Bone marrow (tissue), 2 donors: ENCODE data around the gene SETBP1.
A peak's percentile ranks its signal among the peaks of the same experiment; 100 is the strongest.

Source experiments
- DNase-seq, 2 donors: peaks; one replicate each; lab custom pipeline; 2025; lab: John Stamatoyannopoulos, UW

SETBP1 gene

GRCh38 chr18:44871771-44872170 lies 191.1 kb downstream of the SETBP1 start:
- no peak for DNase-seq

GRCh38 chr18:44876024-44876423 lies 195.3 kb downstream of the SETBP1 start:
- no peak for DNase-seq

GRCh38 chr18:44876755-44877154 lies 196.1 kb downstream of the SETBP1 start:
- DNase-seq: no peak

GRCh38 chr18:44878335-44878734 lies 197.6 kb downstream of the SETBP1 start:
- no peak for DNase-seq

GRCh38 chr18:44880170-44880569 lies 199.5 kb downstream of the SETBP1 start:
- DNase-seq: no peak

GRCh38 chr18:44881461-44882162 lies 200.9 kb downstream of the SETBP1 start:
- no peak for DNase-seq

GRCh38 chr18:44882163-44882868 lies 201.6 kb downstream of the SETBP1 start:
- no peak for DNase-seq

- no peak for DNase-seq
Measured at GRCh38 chr18:44883671-44884070, 203.0 kb downstream of the SETBP1 start.

- DNase-seq: no peak
Measured at GRCh38 chr18:44884431-44884830, 203.7 kb downstream of the SETBP1 start.

- no peak for DNase-seq
Measured at GRCh38 chr18:44885507-44885906, 204.8 kb downstream of the SETBP1 start.

GRCh38 chr18:44887227-44887631 lies 206.5 kb downstream of the SETBP1 start:
- peak in 1 of 2 donors; percentile 16 for DNase-seq

GRCh38 chr18:44889111-44889510 lies 208.4 kb downstream of the SETBP1 start:
- DNase-seq: peak in 1 of 2 donors; percentile 42

GRCh38 chr18:44893045-44893706 lies 212.5 kb downstream of the SETBP1 start:
- DNase-seq: no peak

- DNase-seq: no peak
Measured at GRCh38 chr18:44893966-44894365, 213.3 kb downstream of the SETBP1 start.

- no peak for DNase-seq
Measured at GRCh38 chr18:44895176-44895798, 214.6 kb downstream of the SETBP1 start.

GRCh38 chr18:44896846-44897245 lies 216.2 kb downstream of the SETBP1 start:
- no peak for DNase-seq

- DNase-seq: no peak
Measured at GRCh38 chr18:44897411-44897810, 216.7 kb downstream of the SETBP1 start.

GRCh38 chr18:44897816-44898215 lies 217.1 kb downstream of the SETBP1 start:
- no peak for DNase-seq

GRCh38 chr18:44898498-44898897 lies 217.8 kb downstream of the SETBP1 start:
- DNase-seq: no peak

GRCh38 chr18:44899832-44900231 lies 219.1 kb downstream of the SETBP1 start:
- DNase-seq: no peak

GRCh38 chr18:44900627-44901026 lies 219.9 kb downstream of the SETBP1 start:
- no peak for DNase-seq

GRCh38 chr18:44901283-44901682 lies 220.6 kb downstream of the SETBP1 start:
- no peak for DNase-seq

- no peak for DNase-seq
Measured at GRCh38 chr18:44903327-44903726, 222.6 kb downstream of the SETBP1 start.
